Stromal cell of bone marrow (primary cell): ENCODE measurements around the gene MOB2.

Experiments used
- DNase-seq: peaks from one replicate; pipeline ENCODE4 v3.0.0-alpha.2; 2012; ENCODE audit warnings: low read depth

MOB2 gene

DNA sequence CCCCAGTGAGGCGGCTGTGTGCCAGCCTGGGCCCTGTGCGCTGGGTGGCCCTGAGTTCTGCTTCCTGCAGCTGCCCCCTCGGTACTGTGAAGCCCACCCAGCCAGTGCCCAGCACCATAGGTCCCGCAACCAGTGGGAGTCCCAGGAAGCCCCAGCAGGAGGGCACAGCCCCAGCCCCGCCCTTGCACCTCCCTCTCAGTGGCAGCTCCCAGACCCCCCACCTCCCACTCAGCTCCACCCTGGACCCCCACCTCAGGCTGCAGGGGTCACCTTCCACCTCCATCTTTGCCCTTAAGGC lies 30.9 kb downstream of the MOB2 start:
- no peak for DNase-seq

DNA sequence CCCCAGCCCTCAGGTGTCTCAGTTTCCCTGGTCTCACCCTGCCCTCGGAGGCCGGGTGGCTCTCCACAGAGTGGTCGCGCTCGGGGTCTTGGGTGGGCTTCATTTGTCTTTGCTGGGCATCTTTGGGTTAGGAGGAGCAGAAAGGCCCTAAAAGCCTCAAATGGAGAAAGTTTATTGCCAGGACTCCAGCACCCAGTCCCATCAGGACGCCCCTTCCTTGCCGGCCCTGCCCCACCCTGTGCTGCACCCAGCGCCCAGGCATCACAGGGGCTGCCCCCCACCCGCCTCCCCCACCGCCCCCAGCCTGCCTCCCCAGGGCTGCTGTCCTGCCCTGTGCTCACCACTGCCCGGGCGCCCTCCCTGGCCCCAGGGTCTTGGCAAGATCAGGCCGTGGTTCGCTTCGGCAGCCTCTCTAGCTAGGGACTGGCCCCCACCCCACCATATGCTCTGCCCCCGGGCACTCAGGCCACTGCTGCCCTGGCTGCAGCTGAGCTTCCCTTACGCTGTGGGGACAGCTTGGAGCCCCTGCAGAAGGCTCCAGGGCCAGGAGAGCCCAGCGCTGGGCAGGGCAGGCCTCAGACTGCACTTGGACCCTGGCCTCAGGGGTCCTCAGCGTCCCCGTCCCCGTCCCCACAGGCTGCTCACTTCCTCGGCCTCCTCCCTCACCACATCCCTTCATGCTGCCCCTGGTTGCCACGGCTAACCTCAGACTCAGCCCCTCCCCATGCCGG lies 31.4 kb downstream of the MOB2 start:
- DNase-seq: no peak

DNA sequence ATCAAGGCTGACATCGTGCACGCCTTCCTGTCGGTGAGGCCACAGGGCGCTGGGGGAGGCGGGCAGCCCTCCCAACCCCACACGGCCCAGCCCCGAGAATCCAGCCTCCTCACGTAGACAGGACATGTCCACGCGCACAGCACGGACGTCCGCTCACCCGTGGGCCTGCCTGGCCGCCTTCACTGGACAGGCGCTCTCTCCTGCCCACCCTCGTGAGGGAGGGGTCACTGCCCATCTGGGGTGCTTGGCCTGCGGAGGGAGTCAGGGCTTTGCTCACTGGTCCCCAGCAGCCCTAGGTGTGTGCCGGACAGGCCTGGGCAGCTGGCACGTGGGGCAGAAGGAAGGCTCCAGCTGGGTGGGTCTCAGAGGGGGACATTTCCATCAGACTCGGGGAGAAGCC lies 32.0 kb downstream of the MOB2 start:
- DNase-seq: no peak

DNA sequence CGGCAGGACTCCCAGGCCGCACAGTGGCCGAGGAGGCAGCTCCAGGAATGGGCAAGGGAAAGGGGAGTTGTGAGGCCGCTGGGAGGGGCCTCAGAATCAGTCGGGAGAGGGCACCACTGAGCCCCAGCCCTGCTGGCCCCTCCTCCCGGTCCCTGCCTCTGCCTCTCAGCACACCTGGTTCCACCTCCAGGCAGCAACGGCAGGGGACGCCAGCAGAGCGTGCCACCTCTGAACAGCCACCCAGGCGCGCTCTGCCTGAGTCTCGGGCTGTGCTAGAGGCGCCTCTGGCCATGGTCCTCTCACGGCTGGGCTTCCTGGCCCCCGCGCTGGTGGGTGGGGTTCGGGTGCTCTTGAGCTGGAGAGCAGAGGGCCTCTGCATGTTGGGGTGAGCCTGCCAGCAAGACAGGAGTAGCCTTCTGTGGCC lies 33.0 kb downstream of the MOB2 start:
- no peak for DNase-seq

DNA sequence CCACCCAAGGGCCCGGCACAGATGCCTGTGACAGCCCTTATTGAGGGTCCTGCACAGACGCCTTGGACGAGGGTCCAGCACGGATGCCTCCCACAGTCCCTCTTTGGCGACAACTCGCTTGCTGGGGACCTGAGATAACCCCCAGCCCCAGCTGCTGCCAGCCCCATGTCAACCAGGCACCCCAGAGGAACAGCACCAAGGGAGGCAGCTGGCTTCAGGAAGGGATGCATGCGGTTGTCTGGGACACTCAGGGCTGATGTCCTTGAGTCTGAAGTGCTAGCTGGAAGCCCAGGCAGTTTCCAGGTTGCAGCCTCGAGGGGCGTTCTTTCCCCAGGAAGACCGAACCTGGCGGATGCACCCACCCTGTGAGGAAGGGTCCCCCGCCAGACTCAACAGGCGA lies 33.8 kb downstream of the MOB2 start:
- no peak for DNase-seq

DNA sequence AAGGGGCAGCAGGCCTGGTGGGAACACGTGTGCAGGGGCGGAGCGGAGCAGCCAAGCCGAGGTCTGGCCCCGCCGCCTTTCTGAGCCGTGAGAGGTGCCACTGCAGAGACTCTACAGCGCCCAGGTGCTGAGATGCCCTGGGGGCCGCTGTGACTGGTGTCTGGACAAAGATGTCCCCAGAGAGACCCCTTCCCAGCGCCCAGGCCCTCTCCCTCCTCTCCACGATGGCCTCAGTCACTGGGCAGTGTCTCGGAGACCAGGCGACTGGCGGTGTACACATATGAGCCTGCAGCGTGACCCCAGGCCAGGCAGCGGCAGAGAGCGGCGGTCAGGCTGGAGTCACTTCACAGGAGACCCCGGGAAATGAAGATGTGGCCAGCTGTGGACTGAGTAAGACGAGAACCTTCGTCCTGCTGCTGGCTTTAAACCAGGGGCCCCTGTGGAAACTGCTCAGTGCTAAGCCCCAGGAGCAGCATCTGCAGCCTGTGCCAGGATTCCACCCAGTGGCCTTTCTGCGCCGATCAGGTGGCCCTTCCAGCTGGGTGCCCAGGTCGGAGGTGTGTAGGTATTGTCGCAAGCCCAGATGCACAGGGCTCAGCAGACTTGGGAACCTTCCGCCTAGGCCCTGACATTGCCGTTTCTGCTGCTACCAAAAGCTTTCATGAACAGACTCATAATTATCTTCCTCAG lies 34.7 kb downstream of the MOB2 start:
- DNase-seq: no peak

DNA sequence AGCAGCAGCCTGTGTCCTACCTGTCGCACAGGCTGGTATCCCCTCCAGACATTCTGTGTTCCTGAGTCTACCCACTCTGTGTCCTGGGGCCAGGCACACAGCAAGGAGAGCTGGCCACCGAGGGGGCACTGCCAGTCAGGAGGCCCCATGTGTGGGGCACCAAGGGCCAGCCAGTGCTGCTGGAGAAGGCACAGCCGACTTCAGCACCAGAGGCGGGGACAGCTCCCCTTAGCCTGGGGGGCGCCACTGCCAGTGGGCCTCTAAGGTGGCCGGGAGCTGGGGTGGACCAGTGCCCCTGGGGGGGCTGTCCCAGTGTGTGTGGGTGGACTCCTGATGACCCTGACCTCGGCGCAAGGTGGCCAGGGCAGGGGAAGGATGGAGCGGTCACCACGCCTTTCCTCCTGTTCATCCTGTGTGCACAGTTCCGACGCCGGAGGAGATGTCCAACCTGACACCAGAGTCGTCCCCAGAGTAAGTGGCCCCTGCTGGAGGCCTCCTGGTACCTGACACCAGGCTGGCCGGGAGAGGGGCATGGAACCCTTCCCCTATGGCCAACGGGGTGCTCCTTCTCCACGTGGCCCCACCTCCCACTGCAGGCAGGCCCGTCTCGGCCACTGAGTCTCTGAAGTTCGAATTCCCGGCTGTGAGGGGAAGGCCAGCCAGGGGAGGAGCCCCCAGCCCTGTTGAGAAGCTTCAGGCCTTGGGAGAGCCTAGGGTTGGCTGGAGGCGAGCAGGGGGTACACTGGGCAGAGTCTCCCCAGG lies 35.4 kb downstream of the MOB2 start:
- DNase-seq: no peak

DNA sequence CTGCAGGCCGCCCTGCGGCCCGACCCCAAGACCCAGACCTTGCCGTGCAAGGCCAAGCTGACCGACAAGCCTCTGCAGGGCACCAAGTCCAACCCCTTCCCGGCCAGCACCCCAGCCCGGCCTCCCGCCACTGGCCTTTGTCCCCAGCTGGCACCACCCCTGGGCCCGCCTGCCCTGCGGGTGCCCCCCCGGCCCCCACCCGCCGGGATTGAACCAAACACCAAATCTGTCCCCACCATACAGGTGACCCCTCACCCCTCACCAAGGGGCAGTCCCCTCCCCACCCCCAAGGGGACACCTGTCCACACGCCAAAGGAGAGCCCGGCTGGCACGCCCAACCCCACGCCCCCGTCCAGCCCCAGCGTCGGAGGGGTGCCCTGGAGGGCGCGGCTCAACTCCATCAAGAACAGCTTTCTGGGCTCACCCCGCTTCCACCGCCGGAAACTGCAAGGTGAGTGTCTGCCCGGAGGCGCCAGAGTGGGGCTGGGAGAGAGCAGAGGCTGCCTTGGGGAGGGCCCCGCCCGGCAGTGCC lies 36.2 kb downstream of the MOB2 start:
- DNase-seq: no peak

DNA sequence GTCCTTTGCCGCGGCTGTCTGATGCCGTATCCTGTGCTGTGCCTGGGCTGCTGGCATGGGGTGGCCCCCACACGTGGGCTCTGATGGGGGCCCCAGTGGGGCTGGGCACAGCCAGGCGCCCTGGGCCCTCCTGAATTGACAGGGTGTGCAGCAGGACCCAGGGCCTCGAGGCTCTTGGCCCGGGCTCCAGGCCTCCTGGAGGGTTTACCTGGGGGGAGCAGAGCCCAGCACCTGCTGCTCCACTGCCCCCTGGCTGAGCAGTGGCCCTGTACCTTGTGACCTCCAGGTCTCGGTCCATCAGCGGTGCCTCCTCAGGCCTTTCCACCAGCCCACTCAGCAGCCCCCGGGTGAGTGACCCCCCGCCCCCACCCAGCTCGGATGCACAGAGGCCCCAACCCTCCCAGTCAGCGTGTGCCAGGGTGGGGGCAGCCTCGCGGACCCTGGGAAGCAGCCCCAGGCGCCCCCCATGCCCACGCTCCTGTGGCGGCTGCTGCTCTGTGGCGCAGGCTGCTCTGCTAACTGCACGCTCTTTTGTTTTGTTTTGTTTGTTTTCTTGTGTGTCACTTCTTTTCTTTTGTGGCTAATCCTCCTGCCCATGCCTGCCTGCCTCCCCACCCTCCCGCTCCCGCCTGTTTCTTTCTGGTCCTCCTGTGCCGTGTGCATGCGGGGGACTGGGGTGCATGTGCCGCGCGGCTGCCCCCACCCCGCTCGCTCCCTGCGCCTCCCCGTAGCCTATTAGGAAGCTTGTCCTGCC lies 36.9 kb downstream of the MOB2 start:
- no peak for DNase-seq

DNA sequence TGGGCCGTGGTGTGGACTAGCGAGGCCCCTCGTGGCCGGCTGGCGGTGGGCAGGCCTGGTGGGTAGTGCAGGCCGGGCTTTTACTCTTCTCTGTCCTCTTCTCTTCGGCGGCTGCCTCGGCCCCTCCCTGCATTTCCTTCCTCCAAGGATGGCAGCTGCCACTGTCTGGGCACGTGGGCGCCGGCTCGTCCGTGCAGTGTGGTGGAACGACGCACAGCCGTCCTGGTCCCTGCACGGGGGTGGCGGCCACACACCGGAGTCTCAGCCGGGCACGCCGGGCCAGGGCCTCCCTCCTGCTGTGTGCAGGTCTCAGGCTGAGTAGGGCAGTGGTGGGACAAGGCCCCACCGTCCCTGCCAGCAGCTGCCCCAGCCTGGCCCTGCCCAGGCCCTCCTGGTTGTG lies 37.7 kb downstream of the MOB2 start:
- DNase-seq: no peak

DNA sequence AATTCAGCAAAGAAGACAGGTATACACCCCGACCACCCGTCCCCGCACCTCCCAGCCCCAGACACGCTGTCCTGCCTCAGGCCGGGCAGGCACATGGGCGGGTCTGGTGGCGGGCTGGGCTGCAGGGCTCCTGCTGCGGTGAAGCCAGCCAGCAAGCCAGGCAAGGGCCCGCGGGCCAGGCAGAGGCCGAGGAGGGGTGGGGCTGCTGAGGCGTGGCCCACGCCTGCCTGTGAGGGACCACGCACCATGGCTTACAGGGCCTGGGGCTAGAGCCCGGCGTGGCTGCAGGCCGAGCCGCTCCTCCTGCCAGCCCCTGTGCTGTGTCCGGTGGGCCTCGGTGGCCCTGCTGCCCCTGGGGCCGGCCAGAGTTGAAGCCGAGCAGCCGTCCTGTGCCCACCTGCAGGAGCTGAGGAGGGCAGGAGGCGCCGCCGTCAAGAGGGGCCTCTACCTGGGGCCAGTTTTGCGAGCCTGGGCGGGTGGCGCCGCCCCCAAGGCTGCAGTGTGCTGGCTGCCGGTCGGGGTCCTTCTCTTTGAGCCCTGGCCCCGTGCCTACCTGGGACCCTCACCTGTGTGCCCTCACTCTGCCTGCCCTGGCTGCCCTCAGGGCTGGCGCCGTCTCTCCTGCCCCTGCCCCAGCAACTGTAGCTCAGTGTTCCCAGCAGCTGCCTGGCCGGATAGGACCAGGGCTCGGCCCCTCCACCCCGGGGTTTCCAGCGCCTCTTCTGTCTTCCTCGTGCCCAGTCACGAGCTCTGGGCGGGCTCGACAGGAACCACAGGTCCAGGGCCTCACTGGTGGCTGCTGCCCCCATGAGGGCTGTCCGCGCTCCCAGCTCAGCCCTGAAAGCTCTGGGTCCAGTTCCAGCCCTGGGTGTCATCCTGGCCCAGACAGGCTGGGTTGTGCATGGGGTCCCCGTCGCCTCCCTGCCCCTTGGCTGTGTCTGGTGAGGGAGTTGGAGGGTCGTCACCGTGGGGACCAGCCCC lies 38.4 kb downstream of the MOB2 start:
- DNase-seq: no peak

DNA sequence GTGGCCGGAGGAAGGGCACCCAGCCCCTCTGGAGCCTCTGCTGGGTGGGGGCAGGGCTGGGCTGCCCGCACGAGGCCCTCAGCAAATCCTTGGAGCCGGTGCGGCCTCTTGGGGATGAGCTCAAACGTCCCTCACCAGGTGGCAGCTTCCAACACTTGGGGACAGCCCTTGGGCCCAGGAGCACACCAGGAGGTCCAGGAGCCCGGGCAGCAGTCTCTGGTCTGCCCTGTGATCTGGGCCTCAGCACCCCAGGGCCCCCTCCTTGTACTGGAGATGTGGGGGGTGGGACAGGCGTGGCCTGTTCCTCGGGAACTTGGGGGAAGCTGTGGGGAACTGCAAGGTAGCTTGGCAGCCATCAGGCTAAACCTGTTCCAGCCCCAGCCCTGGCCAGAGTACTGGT lies 40.0 kb downstream of the MOB2 start:
- DNase-seq: no peak

DNA sequence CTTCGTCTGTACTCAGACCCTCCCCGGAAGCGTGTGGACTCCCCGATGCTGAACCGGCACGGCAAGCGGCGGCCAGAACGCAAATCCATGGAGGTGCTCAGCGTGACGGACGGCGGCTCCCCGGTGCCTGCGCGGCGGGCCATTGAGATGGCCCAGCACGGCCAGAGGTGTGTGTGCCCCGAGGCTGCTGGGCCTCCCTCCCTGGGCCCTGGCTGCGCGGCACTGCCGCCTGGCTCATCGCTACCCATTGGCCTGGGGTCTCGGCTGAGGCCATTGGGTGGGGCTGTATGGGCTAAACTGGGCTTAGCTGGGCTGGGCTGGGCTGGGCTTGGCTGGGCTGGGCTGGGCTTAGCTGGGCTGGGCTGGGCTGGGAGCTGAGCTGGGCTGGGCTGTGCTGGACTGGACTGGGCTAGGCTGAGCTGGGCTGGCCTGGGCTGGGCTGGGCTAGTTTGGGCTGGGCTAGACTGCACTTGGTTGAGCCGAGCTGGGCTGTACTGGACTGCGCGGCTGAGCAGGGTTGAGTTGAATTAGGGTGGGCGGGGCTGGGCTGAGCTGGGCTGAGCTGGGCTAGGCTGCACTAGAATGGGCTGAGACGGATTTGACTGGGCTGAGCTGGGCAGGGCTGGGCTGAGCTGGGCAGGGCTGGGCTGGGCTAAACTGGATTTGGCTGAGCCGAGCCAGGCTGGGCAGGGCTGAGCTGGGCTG lies 40.7 kb downstream of the MOB2 start:
- no peak for DNase-seq

DNA sequence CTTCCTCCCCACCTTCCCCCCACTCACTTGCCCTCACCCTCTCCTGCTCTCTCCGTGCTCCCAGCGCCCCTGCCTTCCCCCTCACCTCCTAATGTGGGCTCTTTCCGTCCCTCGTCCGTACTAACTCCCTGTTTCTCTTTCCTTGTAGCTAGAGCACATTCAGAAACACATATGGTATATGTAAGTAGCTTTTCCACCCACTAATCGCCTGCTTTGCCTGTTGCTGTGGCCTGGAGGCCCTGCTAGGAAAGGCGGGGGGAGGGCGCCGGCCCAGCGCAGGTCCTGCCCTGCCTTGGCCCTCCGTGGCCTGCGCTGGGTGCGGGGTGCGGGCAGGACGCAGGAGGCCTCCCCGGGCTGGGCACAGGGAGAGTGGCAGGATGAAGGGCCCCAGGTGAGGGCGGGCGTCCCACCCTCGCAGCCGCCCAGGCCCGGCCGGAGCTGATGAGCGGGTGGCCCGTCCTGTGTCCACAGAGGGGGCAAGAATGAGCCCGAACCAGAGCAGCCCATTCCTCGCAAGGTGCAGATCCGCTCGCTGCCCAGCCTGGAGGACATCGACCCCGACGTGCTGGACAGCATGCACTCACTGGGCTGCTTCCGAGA lies 41.7 kb downstream of the MOB2 start:
- DNase-seq: no peak

DNA sequence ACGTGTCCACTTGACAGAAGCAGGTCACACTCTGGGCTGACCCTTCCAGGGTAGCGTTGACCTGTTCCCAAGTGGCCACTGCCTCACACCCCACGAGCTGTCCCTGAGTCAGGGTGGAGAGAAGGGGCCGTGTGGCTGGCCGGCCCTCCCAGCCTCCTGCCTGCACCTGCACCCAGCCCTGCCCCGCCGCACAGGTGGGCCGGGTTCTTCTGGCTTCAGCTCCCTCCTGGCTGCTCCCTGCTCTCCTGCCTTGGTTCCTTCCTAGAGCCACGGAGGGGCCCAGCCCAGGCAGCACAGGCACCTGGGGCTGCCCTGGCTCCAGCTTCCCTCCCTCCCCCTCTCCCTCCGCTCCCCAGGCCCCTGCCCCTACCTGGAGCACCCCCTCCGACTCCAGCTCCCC lies 42.3 kb downstream of the MOB2 start:
- no peak for DNase-seq

DNA sequence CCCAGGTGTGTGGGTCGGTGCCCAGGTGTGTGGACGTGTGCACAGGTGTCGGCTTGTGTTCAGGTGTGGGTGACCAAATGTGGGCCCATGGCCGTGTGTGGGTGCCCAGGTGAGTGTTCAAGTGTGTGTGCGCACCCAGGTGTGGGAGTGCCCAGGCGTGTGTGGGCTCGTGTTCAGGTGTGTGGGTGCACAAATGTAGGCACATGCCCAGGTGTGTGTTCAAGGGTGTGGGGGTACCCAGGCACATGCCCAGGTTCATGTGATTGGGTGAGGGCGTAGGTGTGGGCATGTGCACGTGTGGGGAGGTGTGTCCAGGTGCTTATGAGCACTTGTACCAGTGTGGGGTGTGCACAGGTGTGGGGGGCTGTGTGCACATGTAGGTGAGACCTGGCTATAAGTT lies 42.8 kb downstream of the MOB2 start:
- DNase-seq: no peak

DNA sequence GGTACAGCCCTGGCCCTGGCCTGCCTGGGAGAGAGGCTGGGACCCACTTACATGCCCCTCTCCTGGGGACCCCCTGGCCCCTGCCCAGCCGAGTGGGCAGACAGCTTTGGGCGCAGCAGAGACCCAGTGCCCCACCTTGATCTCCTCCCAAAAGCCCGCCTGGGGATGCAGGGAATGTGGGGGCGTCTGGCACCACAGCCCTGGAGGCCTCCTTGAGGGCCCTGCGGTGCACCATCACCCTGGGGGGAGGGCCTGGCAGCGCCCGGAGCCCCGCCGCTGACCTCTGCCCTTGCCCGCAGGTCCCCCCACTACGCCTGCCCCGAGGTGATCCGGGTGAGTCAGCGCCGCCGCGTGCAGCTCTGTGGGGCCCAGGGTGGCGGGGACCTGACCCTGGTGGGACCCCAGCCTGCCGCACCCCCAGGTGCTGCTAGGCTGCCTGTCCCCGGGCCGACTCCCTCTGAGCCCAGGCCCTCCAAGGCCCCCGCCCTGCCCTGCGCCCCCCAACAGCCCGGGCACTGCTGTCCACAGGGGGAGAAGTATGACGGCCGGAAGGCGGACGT lies 43.7 kb downstream of the MOB2 start:
- DNase-seq: no peak

DNA sequence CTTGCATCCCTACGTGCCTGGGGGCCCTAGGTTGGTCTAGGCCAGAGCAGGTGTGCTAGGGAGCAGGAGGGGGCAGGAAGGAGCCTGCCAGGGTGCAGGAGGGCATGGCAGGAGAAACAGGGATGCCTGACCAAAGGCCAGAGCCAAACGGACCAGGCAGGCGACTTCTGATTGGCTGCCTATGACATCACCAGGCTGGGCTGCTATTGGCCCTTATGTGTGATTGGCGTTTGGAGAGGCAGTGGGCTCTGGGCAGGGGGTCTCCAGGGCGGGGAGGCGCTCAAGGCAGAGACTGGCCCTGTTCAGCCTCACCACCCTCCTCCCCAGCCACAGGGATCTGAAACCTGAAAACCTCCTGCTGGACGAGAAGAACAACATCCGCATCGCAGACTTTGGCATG lies 44.4 kb downstream of the MOB2 start:
- no peak for DNase-seq

DNA sequence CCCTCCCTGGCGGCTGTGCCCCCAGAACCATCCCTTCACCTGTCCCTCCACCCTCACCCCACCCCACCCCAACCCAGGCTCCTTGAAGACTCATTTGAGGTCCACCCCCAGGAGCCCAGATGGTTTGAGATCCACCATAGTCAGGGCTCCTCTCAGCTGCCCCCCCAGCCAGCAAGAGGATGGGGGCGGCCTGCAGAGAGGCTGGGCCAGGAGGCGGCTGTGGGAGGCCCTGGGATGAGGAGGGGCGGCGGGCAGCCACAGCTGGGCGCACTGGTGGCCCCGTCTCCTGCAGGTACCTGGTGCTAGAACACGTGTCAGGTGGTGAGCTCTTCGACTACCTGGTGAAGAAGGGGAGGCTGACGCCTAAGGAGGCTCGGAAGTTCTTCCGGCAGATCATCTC lies 46.1 kb downstream of the MOB2 start:
- DNase-seq: no peak

DNA sequence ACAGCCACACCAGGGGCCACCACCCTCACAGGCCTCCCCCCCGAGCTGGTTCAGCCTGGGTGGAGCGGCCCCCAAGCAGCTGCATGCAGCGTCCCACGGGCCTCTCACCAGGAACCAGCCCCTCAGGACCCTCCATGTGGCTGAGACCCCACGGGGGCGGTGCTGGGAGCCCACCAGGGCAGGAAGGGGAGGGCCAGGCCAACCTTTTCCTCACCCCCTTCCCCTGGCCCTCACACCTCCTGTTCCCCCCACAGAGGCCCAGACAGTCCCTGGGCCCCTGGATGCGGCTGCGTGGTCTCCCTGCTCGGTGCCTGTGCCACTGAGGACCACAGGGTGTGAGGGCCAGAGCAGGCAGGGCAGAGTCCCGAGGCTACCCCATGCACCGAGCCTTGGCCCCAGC lies 46.5 kb downstream of the MOB2 start:
- no peak for DNase-seq
